NCI-H1436 treated with DMSO at 0.1 percent for 48 hours (cell line): Measurements from ENCODE around the gene CYP4F11.
"Not testable (repeated sequence)": the region's sequence is repeated elsewhere in the genome, so short reads cannot be mapped to it uniquely, and the experiment has no call there.

Experiments used
- DNase-seq: peaks from one replicate; lab custom pipeline; 2025; lab: John Stamatoyannopoulos, UW

Gene CYP4F11

DNA sequence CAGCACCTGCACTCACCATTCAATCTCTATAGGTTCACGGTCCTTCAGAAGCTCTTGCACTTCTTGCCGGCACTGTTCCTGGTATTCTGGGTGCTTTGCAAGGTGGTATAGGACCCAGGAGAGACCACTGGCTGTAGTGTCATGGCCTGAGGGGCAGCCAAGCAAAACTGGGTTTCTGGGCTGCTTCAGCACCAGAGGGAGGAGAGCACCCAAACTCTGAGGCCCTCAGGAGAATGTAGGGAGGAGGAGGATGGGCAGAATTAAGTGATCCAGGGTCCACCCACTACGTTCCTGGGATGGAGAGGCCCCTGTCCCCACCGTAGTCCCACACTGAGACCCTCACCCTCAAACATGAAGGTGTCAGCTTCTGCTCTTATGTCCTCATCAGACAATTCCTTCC lies 12.3 kb downstream of the CYP4F11 start:
- DNase-seq, result no peak

DNA sequence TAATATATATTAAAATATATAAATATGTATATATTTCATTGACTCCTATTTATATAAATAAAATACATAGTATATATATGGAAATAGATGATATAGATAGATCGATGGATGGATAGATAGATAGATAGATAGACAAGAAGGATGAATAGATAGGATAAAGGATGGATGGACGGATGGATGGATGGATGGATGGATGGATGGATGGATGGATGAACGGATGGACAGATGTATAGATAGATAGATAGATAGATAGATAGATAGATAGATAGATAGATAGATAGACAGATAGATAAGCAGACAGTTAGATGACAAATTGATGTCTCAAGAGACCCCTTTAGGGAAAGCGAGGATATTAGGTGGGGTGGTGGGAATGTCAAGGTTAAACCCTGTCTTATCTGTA lies 15.1 kb downstream of the CYP4F11 start:
- no peak for DNase-seq

DNA sequence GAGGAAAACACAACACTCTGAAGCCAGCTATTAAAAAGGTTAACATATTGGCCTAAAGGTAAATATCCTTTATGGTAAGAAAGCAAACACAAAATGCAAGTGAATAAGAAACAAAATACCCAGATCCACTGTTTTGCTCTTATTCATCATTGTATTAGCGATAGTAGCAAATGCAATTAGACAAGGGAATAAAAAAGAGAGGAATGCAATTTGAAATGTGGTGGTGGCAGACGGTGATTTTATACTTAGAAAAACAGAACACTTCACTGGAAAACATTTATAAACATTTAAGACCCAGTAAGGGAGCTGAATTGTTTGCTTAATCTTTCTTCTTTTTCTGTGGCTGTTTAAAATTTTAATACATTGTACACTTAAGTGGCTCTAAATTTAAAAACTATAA lies 19.2 kb downstream of the CYP4F11 start:
- no peak for DNase-seq

DNA sequence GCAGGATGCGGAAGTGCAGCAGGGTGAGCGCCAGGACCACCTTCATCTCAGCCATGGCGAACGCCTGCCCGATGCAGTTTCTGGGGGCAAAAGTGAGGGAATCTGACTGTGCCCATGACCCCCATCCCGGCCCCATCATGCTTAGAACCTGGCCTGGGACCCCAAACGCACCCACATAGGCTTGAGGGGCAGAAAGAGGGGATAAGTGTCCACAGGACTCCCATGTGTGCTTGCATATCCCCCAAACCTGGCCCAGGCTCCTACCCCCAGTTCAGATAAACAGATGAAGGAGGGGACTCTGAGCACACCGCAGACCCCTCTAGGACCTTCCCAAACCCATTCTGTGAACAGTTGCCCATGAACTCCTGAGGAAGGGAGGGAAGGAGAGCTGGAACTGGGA lies 20.5 kb downstream of the CYP4F11 start:
- no peak for DNase-seq

DNA sequence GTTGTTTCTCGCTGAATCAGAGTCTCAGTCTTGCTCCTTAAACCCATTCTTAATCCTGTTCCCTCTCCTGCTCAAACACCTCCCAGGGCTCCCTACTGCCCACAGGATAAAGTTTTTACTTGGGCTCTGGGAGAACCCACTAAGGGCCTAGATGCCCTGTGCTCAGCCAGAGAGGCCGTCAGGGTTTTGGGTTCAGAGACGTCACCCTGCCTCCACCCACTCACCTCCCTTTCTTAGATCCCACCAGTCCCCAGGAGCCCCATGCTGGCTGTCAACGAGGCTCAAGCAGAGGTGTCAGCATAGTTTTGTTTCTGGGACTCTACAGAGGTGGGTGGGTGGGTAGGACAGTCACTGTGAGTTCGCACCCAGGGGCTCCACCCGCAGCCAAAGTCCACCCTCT lies 20.9 kb downstream of the CYP4F11 start:
- DNase-seq, result no peak

DNA sequence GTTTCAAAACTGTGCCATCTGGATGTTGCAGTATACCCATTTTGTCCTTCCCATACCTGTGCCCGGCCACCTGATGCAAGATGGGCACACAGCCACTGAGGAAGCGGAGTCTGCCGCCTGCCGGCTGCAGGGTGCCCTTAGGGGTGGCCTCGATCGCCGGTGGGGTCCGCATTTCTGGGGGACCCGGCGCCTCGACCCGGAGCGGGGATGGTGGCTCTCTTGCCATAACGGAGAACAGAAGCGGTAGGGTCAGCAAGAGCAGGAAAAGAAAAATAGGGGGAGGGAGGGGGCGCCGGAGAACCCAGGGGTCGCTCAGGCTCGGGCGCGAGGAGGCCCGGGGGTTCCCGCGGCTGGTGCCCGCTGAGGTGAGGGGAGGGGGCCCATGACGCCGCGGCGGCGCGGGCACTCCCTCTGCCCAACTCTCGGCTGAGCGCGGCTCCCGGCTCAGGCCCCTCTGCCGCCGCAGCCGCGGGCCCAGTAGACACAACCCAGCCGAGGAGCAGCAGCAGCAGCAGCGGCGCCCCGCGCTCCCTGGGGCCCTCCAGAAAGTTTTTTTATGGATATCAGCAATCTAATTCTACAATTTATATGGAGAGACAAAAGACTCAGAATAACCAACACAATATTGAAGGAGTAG lies 22.6 kb downstream of the CYP4F11 start:
- DNase-seq, result no peak

DNA sequence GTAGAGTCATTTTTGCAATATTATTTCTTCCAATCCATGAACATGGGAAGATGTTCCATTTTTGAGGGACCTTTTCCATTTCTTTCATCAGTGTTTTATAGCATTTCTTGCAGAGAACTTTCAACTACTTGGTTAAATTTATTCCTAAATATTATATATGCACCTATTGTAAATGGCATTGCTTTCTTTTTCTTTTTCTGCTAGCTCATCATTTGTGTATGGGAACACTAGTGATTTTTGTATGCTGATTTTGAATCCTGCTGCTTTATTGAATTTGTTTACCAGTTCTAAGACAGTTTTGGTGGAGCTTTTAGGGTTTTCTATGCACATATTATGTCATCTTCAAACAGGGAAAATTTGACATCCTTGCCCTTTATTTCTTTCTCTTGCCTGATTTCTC lies 29.3 kb downstream of the CYP4F11 start:
- DNase-seq, result no peak

DNA sequence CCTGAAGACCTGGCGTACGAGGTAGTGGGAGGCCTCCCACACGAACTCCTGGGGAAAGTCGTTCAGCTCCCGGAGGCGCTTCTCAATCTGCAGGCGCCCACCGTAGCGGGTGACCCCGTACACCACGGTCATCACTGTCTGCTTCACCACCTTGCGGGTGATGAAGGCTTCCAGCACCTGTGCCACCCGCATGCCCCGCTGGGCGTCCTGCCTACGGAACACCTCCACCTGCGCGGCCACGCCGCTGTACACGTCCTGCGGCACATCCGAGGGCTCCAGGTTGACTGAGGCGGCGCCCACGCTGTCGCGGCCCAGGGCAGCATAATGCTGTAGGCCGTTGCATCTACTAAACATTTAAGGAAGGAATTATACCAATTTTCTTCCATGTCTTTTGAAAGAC lies 31.4 kb downstream of the CYP4F11 start:
- DNase-seq, result not testable (repeated sequence)

DNA sequence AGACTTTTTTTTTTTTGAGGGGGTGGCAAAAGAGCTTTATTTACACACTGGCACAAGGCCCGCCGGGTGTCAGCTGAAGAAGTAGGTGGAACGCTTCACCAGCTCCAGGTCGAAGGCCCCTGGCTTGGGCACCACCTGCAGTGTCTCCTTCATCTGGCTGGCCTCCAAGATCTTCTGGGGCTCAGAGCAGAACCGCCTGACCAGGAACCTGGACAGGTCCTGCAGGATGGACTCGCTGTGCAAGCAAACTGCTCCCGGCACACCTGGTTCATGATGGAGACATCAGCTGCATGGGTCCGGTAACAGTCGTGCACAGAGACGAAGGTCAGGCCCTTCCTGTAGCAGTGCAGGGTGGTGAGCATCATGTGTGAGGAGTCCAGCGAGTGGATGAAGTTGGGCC lies 32.1 kb downstream of the CYP4F11 start:
- DNase-seq, result no peak

DNA sequence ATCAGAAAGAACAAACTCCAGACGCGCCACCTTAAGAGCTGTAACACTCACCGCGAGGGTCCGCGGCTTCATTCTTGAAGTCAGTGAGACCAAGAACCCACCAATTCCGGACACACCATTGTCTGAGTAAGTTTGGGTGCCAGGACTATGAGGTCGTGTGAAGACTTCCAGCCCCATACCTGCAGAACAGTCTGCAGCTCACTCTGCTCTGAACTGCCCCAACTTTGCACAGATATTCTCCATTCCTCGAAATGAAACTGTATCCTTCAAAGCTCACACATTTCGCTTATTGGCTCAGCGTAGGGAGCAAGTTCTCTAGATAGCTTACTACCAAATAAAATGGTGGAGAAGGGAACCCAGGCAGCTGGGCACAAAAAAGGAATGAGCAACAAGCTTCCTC lies 33.8 kb downstream of the CYP4F11 start:
- DNase-seq, result no peak

DNA sequence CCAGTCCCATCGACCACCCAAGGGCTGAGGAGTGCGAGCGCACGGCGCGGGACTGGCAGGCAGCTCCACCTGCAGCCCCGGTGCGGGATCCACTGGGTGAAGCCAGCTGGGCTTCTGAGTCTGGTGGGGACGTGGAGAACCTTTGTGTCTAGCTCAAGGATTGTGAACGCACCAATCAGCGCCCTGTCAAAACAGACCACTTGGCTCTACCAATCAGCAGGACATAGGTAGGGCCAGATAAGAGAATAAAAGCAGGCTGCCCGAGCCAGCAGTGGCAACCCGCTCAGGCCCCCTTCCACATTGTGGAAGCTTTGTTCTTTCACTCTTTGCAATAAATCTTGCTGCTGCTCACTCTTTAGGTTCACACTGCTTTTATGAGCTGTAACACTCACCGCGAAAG lies 34.3 kb downstream of the CYP4F11 start:
- not testable (repeated sequence) for DNase-seq

DNA sequence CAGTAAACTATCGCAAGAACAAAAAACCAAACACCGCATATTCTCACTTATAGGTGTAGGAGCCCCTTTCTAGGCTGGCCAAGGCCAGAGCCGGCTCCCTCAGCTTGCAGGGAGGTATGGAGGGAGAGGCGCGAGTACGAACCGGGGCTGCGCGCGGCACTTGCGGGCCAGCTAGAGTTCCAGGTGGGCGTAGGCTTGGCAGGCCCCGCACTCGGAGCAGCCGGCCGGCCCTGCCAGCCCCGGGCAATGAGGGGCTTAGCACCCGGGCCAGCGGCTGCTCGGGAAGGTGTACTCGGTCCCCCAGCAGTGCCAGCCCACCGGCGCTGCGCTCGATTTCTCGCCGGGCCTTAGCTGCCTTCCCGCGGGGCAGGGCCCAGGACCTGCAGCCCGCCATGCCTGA lies 34.8 kb downstream of the CYP4F11 start:
- not testable (repeated sequence) for DNase-seq

DNA sequence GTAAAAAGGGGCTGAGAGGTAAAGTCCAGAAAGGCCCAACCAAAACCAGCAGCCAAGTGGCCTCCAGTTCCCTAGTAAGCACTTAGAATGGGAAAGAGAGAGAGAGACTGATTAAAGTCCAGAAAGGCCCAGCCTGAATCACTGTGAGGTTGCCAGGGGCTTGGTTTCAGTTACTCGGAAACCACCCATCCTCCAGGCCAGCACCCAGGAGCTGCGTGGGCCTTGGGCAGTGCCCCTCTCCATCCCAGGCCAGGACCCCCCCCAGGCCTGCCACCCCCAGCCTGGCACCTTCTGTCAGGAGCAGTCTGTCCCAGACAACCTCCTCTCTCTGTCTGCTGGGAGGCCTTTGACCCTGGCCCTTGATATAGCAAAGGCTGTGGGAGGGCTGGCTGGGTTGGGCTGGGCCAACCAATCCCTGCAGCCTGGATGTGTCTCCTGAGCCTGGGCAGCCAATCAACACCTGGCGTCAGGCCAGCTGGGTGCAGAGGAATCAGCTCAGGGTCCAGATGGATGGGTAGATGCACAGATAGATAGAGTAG lies 36.5 kb downstream of the CYP4F11 start, which contains the start of gene CYP4F2:
Gene CYP4F2, minus strand, starts transcription at position 337 of the 539 bp plus-strand sequence. CDS start 463 bp downstream, outside the sequence.
- DNase-seq, result no peak

DNA sequence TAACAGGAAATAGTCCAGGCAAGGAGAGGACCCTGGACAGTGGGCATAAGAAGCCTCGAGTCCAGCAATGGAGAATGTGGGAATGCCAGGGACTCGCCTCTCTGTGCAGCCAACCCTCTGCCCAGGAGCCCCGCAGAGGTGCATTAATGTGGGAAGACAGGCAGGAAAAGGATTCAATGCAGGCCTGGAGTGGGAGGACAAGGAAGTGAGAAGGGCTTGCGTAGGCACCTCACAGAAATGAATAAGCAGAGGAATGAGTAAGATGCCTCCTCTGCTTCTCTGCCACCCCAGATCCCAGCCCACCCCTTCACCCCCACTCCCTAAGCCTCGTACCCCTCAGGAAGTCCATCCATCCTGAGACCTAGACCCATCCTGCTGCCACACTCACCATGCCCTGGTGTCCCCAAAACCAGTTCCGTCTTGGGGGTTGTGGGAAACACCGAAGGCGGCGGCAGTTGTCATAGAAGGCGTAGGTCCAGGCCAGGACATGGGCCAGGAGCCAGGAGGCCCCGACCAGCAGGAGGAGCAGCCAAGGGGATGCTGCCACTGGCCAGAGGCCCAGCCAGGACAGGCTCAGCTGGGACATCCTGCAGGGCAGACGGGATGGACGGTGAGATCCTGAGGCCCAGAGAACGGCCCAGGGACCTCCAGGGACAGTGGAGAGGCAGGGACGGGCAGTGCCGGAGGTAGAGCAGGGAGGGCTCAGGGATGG lies 37.1 kb downstream of the CYP4F11 start:
- DNase-seq, result no peak

DNA sequence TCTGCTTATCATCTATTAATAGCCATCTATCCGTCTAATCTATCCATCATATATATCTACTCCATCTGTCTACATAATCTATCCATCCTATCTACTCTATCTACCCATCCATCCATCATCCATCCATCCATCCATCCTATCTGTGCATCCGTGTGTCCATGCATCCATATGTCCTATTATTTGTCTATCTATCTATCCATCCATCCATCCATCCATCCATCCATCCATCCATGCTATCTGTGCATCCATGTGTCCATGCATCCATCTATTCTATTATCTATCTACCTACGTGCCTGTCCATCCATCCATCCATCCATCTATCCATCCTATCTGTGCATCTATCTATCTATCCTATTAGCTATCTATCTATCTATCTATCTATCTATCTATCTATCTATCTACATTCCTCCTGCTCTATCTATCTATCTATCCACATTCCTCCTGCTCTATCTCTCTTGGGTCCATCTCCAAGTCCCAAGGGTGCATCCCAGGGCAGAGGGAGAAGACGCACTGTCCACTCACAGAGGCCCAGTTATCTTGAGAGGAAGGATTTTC lies 38.4 kb downstream of the CYP4F11 start:
- DNase-seq, result no peak

DNA sequence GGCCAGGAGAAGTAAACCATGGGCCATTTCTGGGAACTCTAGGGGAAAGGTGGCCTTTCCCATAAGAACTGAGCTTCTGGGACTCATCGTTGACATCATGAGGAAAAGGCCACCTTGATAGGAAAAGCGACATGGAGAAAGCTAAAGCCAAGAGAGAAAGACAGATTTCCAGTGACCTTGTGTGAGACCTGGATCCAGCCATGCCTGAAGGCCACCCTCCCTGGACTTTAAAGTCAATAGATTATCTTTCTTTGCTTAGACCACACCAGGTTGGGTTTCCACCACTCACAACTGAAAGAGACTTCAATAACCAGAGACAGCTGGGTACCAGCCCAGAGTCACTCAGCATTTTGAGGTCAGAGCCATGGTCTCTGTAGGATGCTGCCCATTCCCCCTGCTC lies 40.0 kb downstream of the CYP4F11 start:
- no peak for DNase-seq

DNA sequence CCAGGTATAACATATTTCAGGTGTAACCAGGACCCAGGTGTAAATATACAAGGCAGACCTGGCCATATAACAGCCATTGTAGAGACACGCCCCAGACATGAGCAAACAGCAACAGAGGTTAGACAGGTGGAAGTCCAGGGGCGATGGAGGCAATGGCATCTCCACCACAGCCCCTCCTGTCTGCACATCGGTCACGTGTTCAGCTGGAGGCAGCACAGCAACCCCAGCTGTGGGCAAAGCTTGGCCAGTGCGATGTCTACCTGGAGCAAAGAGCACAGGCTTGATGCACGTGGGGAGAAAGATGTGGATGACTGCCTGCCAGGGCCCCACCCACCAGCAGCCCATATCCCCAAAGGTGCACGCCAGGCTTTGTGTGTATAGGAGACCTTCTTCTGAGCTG lies 40.9 kb downstream of the CYP4F11 start:
- no peak for DNase-seq

DNA sequence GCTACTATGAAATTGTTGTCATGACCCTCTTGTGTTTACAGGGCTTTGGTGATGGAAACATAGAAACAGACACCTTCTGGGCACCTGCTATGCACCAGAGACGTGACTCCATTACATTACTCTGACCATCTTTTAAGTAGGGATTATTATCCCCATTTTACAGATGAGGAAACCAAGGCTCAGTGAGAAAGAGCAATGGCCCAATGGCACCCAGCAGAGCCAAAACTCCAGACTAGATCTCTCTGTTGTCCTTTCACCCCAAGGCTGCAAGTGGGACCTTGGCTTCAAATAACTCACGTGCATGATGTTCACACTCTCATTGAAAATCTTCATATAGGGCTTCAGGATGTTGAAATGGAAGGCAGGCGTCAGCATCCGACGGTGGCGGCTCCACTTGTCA lies 42.3 kb downstream of the CYP4F11 start:
- DNase-seq, result no peak

DNA sequence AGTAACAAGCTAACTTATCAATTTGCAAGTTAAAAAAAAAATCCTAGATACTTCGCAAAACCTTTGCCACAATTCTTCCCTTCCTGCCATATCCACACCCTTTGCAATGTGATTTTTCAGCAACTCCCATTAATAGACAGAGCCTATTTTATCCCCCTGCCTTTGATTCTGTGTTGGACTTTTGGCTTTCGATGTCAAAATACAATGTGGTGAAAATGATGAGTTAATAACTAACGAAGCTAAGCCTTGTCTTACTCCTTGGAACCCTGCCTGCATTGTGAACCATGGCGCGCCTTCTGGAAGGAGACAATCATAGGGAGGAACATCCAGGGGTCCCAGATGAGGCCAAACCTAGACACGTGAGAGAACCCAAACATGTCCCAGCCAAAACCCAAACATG lies 42.9 kb downstream of the CYP4F11 start:
- no peak for DNase-seq

DNA sequence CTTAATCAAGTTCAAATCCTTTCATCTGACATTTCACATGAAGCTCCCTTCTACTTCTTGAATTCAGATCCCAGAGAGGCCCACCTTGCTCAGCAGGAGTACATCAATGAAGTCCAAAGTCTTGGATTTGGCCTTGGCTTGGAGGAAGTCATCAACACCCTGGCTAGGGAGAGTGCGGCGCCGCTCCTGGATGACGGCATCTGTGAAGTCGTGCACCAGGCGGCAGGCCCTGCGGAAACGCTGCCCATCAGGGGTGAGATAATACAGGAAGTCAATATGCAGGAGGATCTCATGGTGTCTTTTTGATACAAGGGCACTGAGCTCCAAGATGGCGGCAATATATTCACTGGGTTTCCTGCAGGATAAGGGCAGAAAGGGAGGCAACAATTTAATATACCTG lies 45.0 kb downstream of the CYP4F11 start:
- not testable (repeated sequence) for DNase-seq

DNA sequence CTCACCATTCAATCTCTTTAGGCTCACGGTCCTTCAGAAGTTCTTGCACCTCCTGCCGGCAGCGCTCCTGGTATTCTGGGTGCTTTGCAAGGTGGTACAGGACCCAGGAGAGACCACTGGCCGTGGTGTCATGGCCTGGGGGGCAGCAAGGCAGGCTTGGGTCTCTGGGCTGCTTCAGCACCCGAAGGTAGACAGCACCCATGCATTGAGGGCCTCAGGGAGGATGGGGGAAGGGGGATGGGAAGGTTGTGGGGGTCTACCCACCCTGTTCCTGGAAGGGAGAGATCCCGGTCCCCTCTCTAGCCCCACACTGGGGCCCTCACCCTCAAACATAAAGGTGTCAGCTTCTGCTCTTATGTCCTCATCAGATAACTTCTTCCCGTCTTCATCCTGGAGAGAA lies 48.4 kb downstream of the CYP4F11 start:
- no peak for DNase-seq

DNA sequence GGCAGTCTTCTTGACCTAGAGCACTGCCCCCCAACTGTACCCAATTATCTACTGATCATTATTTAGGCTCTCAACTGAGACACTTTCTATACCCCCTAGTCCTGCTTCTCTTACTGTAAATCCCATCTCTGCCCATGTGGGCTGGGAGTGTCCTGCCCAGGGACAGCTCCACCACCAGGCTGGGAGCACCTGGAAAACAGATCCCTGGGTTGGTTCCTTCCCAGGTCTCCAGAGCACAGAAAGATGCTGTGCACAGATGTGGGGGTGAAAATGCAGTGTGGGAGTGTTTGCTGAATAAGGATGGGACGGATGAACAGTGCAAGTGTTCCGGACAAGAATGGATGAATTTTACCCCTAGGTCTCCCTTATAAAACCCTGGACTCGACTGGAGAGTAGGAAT lies 49.2 kb downstream of the CYP4F11 start:
- no peak for DNase-seq

DNA sequence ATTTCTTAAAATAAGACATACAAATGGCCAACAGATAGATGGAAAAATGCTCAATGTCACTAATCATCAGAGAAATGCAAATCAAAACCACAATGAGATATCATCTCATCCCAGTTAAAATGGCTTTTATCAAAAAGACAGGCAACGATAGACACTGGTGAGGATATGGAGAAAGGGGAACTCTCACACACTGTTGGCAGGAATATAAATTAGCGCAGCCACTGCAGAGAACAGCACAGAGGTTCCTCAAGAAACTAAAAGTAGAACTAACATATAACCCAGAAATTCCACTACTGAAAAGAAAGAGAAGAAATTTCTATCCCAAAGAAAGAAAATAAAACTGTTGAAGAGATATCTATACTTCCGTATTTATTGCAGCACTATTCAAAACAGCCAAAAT lies 51.0 kb downstream of the CYP4F11 start:
- DNase-seq, result not testable (repeated sequence)
